Measurements from ENCODE around the gene GNB3.

DNA sequence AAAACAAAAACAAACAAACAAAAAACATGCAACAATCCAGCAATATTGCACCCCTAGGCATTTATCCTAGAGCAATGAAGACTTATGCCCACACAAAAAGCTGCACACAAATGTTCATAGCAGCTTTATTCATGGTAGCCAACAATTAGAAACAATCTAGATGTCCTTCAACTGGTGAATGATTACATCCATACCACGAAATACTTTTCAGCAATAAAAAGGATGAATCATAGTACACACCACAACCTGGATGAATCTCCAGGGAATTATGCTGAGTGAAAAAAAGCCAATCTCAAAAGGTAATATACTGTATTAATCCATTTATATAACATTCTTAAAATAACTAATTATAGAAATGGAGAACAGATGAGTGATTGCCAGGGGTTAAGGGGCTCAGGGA lies 33.6 kb upstream of the GNB3 start:
- TF ChIP-seq, protein P1, sequence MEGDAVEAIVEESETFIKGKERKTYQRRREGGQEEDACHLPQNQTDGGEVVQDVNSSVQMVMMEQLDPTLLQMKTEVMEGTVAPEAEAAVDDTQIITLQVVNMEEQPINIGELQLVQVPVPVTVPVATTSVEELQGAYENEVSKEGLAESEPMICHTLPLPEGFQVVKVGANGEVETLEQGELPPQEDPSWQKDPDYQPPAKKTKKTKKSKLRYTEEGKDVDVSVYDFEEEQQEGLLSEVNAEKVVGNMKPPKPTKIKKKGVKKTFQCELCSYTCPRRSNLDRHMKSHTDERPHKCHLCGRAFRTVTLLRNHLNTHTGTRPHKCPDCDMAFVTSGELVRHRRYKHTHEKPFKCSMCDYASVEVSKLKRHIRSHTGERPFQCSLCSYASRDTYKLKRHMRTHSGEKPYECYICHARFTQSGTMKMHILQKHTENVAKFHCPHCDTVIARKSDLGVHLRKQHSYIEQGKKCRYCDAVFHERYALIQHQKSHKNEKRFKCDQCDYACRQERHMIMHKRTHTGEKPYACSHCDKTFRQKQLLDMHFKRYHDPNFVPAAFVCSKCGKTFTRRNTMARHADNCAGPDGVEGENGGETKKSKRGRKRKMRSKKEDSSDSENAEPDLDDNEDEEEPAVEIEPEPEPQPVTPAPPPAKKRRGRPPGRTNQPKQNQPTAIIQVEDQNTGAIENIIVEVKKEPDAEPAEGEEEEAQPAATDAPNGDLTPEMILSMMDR (IDR thresholded peaks at IDR 0.05; ENCODE audit: low read depth, low read length), result no peak
- TF ChIP-seq EZH2phosphoT487 (IDR thresholded peaks at IDR 0.05; ENCODE audit: low read depth), result no peak

Data from OCI-LY3 (cell line).